Body of pancreas (tissue), 4 donors: ENCODE data around the gene MAP2K1. TPM values are rescaled to one million over a fixed set of nuclear protein-coding genes. Genes with fewer than 3 reads are reported as not detected.

ENCODE experiments used
- ATAC-seq: fragments of 150-250 bp; one replicate; pipeline ENCODE4 v1.9.1; 2016
- DNase-seq, 4 donors: peaks; one replicate each; pipeline ENCODE4 v3.0.0-alpha.2; 2019
- H3K27ac ChIP-seq, 4 donors: fragments of 200-600 bp; sonication (generic); 1 replicate in 3 of 4; 2 replicates in 1 of 4; pipeline versions ENCODE4 v1.5.1 to v1.6.1; 2016 to 2019; ENCODE audit warnings: mild to moderate bottlenecking in 1 of 4, mixed read lengths in 1 of 4, moderate library complexity in 1 of 4
- H3K27me3 ChIP-seq, 2 donors: fragments of 200-600 bp; sonication (generic); one replicate each; pipeline ENCODE4 v1.6.0; 2016; ENCODE audit warnings: mild to moderate bottlenecking in 1 of 2
- H3K36me3 ChIP-seq, 2 donors: fragments of 200-600 bp; sonication (generic); replicated peaks in 1 of 2; 2 replicates each; pipeline ENCODE4 v1.5.1; 2016; ENCODE audit warnings: low read depth in 2 of 2; ENCODE audit not compliant: insufficient read depth in 1 of 2
- H3K4me1 ChIP-seq: fragments of 200-600 bp; sonication (generic); one replicate; pipeline ENCODE4 v1.6.0; 2016
- H3K4me3 ChIP-seq, 2 donors: fragments of 200-600 bp; sonication (generic); 1 replicate in 1 of 2; 2 replicates in 1 of 2; pipeline ENCODE4 v1.5.1; 2016 to 2019
- H3K9me3 ChIP-seq, 3 donors: fragments of 200-600 bp; sonication (generic); 1 replicate in 2 of 3; 2 replicates in 1 of 3; pipeline ENCODE4 v1.5.1; 2016
- POLR2A ChIP-seq, 3 donors: fragments of 450-650 bp; IDR thresholded peaks; one replicate each; pipeline ENCODE4 v1.6.1; 2016; ENCODE audit warnings: antibody characterized with exemption in 3 of 3, mild to moderate bottlenecking in 2 of 3
- WGBS, 2 donors: methylation state at CpG; one replicate each; pipeline ENCODE4 v1.1.5; 2017; 5-methylcytosine and 5-hydroxymethylcytosine counted together
- intact Hi-C: fragments of 100-400 bp; cut with DNase I; formaldehyde crosslinking; loops from one replicate; pipeline ENCODE4 v1.15.1; 2023
- total RNA-seq, 2 donors: library from RNA; depleted of rRNA; stranded (reverse); fragments of >200 nt; gene quantifications; one replicate each; pipeline ENCODE4 v1.1.0, GENCODE V29; 2016
- TF ChIP-seq, protein P1 (sequence below), 7 experiments: fragments of 450-650 bp in 4 of 7; fragments of 200-600 bp in 3 of 7; sonication (generic) in 3 of 7; IDR thresholded peaks; one replicate each; pipeline ENCODE4 v1.5.1; 2016 to 2019; ENCODE audit warnings: antibody characterized with exemption in 7 of 7

Gene MAP2K1
- total RNA-seq, 2 donors from 2014 or later: 25.2 to 29.0 TPM

DNA sequence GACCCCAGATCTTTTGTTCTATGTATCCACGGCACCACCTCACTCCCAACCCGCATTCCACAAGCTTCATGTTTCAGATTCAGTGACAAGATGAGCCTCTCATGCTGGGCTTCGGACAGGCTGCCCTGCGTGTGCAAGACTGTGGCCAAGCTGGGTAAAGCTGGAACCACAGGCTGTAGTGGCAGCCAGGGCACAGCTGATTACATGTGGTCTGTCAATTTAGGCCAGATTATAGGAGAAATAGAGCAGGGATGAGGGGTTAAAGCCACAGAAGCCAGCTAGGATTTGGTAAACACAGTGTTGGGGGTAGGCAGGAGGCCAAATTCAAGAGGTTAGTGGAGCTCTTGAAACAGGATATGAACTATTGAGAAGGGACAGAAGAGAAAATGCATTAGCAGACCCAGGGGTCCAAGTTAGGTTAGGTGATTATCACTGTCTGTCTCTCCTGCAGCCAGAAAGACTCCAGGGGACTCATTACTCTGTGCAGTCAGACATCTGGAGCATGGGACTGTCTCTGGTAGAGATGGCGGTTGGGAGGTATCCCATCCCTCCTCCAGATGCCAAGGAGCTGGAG is 97.9 kb downstream of the MAP2K1 start:
- ATAC-seq: no peak
- H3K27ac ChIP-seq: peak overlapping the region in 3 of 4 donors; percentile 15 to 80 (median 79)
- TF ChIP-seq POLR2A (IDR thresholded peaks at IDR 0.05): no peak
- TF ChIP-seq, protein P1, sequence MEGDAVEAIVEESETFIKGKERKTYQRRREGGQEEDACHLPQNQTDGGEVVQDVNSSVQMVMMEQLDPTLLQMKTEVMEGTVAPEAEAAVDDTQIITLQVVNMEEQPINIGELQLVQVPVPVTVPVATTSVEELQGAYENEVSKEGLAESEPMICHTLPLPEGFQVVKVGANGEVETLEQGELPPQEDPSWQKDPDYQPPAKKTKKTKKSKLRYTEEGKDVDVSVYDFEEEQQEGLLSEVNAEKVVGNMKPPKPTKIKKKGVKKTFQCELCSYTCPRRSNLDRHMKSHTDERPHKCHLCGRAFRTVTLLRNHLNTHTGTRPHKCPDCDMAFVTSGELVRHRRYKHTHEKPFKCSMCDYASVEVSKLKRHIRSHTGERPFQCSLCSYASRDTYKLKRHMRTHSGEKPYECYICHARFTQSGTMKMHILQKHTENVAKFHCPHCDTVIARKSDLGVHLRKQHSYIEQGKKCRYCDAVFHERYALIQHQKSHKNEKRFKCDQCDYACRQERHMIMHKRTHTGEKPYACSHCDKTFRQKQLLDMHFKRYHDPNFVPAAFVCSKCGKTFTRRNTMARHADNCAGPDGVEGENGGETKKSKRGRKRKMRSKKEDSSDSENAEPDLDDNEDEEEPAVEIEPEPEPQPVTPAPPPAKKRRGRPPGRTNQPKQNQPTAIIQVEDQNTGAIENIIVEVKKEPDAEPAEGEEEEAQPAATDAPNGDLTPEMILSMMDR (IDR thresholded peaks at IDR 0.05): no peak
- H3K27me3 ChIP-seq: no peaks in the 10 kb centered on the region
- 65 to 86% methylated on average over 2 to 5 of the region's 5 CpGs for WGBS, 2 donors
- peaks cover 26% of the 10 kb centered on the region for H3K4me1 ChIP-seq
- intact Hi-C loops: no loop called here
- H3K4me3 ChIP-seq: no peak overlapping the region
- no peaks in the 10 kb centered on the region for H3K9me3 ChIP-seq
- DNase-seq: no peak
- H3K36me3 ChIP-seq: no peaks in the 10 kb centered on the region

DNA sequence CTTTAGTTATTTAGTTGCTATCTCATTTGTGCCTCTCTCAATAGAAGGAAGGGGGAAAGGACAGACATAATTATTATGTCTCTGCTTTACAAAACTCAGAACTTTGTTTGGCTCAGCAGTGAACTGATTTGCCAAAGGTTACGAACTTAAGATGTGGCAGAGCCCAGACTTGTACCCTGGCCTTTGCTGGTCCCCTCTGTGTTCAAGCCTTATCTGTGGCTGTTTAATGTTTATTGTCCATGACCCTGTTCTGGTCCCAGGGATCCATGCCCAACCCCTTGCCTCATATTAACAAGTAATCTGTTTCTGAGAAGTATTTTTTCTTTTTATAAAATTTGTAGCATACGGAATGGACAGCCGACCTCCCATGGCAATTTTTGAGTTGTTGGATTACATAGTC is 100.2 kb downstream of the MAP2K1 start:
- Histone ChIP-seq H3K4me1 (peaks cover 26% of the 10 kb centered on the region), H3K27ac (no peak overlapping the region), H3K27me3 (no peaks in the 10 kb centered on the region), H3K4me3 (no peak overlapping the region), H3K36me3 (peaks cover 0 to 3% of the 10 kb centered on the region in 2 donors), H3K9me3 (no peaks in the 10 kb centered on the region)
- intact Hi-C loops: no loop called here
- WGBS, 2 donors: 75 to 81% methylated on average over 3 of the region's 3 CpGs
- TF ChIP-seq, protein P1 (IDR thresholded peaks at IDR 0.05): no peak
- TF ChIP-seq POLR2A (IDR thresholded peaks at IDR 0.05): no peak
- ATAC-seq: no peak
- no peak for DNase-seq

DNA sequence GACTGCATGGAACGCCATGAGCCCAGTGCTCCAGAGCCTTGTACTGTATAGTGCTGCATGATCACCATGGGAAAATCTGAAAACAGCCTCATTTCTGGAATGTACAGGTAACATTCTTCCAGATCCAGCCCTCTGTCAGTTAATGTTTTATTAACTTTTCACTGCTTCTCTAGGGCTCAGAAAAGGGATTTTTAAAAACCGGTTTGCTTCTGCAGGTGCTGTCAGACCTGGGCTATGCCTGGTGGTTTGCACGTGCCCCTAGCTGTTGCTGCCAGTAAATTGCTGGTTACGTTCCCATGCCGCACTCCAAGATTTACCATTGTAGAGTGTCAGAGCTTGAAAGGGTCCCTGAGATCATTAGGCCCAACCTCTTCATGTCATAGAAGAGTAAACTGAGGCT is 101.8 kb downstream of the MAP2K1 start:
- Histone ChIP-seq H3K27me3 (no peaks in the 10 kb centered on the region), H3K9me3 (no peaks in the 10 kb centered on the region), H3K27ac (peak overlapping the region in 3 of 4 donors; percentile 57 to 64 (median 60)), H3K36me3 (peaks cover 0 to 6% of the 10 kb centered on the region in 2 donors), H3K4me3 (no peak overlapping the region), H3K4me1 (peaks cover 19% of the 10 kb centered on the region)
- WGBS, 2 donors: 73 to 75% methylated on average over 5 of the region's 5 CpGs
- intact Hi-C loops: no loop called here
- TF ChIP-seq, protein P1 (IDR thresholded peaks at IDR 0.05): no peak
- TF ChIP-seq POLR2A (IDR thresholded peaks at IDR 0.05): no peak
- peak; percentile 53 for ATAC-seq
- peak in 3 of 4 donors; percentile 30 to 37 (median 34) for DNase-seq

DNA sequence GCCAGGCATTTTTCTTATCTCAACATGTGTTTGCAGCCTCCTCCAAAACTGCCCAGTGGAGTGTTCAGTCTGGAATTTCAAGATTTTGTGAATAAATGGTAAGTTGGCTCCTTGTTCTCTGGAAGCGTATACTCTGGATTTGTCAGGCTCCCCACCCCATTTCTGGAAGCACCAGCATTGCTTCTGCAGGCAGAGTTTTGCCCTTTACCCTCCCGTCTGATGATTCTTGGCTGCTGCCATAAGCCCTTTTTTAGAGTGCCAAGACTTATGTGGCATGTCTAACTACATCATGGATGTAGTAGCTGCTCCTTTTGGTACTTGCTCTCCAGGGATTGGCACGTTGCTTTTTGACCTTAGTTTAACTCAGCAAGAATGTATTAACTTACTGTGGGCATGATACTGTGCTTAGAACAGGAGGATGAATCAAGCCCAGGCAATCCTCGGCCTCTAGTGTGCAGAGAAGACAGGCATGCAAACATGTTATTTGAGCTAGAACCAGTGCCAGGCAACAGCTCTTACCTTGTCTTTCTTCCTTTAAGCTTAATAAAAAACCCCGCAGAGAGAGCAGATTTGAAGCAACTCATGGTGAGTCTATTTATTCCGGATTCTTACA is 102.6 kb downstream of the MAP2K1 start:
- H3K36me3 ChIP-seq: peaks cover 0 to 8% of the 10 kb centered on the region in 2 donors
- no peaks in the 10 kb centered on the region for H3K27me3 ChIP-seq
- DNase-seq (no peak), ATAC-seq (no peak)
- H3K9me3 ChIP-seq: no peaks in the 10 kb centered on the region
- H3K4me3 ChIP-seq: no peak overlapping the region
- TF ChIP-seq POLR2A (IDR thresholded peaks at IDR 0.05): no peak
- TF ChIP-seq, protein P1 (IDR thresholded peaks at IDR 0.05): no peak
- WGBS, 2 donors: 71 to 74% methylated on average over 6 of the region's 6 CpGs
- H3K4me1 ChIP-seq: peaks cover 19% of the 10 kb centered on the region
- peak overlapping the region in 3 of 4 donors; percentile 57 to 64 (median 60) for H3K27ac ChIP-seq
- intact Hi-C loops: no loop called here
